ENCODE measurements around the gene RPS10. TPM values are rescaled to one million over a fixed set of nuclear protein-coding genes. Genes with fewer than 3 reads are reported as not detected.

Gene RPS10
- total RNA-seq, 1 experiment from 2014 or later, result 1,363 TPM

DNA sequence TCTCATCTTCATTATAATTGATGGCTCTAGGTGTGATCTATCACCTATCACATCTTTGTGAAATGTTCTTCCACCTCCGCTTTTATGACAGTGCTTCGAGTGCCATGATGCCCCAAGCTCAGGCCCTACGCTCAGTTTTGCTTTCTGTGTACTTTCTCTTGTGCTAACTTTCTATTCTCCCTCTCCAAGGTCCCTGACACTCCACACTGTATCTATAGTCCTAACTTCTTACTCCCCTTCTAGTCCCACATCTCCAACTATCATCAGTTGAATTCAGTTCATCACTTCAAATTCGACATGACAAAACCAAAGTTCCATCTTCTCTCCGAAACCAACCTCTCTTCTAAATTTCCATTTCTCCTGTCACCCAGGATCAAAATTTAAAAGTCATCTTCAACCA lies 50.0 kb downstream of the RPS10 start:
- intact Hi-C loops (cut with micrococcal nuclease; ENCODE audit: unreplicated experiment), result no loop called here

DNA sequence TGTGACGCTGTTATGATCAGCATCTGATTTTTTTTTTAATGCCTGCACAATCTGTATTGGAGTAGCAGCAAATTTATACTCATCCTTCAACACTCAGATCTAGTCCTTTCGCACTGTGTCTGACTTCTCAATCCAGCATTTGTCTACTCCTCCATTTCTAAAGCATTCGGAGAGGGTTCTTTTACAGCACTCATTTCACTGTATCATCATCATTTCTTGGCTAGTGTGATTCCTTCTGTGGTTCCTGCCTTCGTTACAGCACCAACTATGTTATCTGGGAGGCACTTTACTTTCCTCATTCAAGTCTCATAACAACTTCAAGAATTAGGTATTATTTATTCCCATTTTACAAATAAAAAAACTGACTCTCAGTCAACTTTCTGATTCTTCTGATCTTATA lies 51.4 kb downstream of the RPS10 start:
- Histone ChIP-seq H3K36me3 (ENCODE audit: control insufficient read depth, insufficient read depth, low read length) (no peaks in the 10 kb centered on the region), H3K27ac (ENCODE audit: low read length) (no peak overlapping the region), H3K4me3 (ENCODE audit: low read depth in 2 of 2, low read length in 2 of 2) (no peak overlapping the region), H3K4me1 (ENCODE audit: control insufficient read depth, insufficient read depth, low read length) (no peaks in the 10 kb centered on the region), H3K9me3 (ENCODE audit: control insufficient read depth, insufficient read depth, low read depth, low read length) (no peaks in the 10 kb centered on the region), H3K27me3 (ENCODE audit: control insufficient read depth, insufficient read depth, low read length) (no peaks in the 10 kb centered on the region)
- DNase-seq (ENCODE audit: low read depth, low spot score), result no peak
- no peak for ATAC-seq
- in situ Hi-C loops (cut with HindIII; ENCODE audit: low pct_unique_long_range_greater_than_20kb, low sequenced_read_pairs) (no loop called here), intact Hi-C loops (cut with micrococcal nuclease; ENCODE audit: unreplicated experiment) (no loop called here)
- ChIA-PET CTCF (interaction anchor here (0.6 kb wide), 1 partner anchor 13 kb away, joined by 4 read pairs; no protein-coding TSS in a partner anchor), POLR2A (no interaction called here)
- TF ChIP-seq, protein P1, sequence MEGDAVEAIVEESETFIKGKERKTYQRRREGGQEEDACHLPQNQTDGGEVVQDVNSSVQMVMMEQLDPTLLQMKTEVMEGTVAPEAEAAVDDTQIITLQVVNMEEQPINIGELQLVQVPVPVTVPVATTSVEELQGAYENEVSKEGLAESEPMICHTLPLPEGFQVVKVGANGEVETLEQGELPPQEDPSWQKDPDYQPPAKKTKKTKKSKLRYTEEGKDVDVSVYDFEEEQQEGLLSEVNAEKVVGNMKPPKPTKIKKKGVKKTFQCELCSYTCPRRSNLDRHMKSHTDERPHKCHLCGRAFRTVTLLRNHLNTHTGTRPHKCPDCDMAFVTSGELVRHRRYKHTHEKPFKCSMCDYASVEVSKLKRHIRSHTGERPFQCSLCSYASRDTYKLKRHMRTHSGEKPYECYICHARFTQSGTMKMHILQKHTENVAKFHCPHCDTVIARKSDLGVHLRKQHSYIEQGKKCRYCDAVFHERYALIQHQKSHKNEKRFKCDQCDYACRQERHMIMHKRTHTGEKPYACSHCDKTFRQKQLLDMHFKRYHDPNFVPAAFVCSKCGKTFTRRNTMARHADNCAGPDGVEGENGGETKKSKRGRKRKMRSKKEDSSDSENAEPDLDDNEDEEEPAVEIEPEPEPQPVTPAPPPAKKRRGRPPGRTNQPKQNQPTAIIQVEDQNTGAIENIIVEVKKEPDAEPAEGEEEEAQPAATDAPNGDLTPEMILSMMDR (IDR thresholded peaks at IDR 0.05), result no peak
- TF ChIP-seq POLR2AphosphoS5 (IDR thresholded peaks at IDR 0.05; ENCODE audit: low read depth, low read length), result no peak
- TF ChIP-seq, protein P2, sequence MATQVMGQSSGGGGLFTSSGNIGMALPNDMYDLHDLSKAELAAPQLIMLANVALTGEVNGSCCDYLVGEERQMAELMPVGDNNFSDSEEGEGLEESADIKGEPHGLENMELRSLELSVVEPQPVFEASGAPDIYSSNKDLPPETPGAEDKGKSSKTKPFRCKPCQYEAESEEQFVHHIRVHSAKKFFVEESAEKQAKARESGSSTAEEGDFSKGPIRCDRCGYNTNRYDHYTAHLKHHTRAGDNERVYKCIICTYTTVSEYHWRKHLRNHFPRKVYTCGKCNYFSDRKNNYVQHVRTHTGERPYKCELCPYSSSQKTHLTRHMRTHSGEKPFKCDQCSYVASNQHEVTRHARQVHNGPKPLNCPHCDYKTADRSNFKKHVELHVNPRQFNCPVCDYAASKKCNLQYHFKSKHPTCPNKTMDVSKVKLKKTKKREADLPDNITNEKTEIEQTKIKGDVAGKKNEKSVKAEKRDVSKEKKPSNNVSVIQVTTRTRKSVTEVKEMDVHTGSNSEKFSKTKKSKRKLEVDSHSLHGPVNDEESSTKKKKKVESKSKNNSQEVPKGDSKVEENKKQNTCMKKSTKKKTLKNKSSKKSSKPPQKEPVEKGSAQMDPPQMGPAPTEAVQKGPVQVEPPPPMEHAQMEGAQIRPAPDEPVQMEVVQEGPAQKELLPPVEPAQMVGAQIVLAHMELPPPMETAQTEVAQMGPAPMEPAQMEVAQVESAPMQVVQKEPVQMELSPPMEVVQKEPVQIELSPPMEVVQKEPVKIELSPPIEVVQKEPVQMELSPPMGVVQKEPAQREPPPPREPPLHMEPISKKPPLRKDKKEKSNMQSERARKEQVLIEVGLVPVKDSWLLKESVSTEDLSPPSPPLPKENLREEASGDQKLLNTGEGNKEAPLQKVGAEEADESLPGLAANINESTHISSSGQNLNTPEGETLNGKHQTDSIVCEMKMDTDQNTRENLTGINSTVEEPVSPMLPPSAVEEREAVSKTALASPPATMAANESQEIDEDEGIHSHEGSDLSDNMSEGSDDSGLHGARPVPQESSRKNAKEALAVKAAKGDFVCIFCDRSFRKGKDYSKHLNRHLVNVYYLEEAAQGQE (IDR thresholded peaks at IDR 0.05; ENCODE audit: insufficient read depth in 1 of 2, low read depth in 2 of 2, low read length in 1 of 2), result no peak
- no peak for TF ChIP-seq TCF7L2 (IDR thresholded peaks at IDR 0.05; ENCODE audit: low read depth, low read length)
- TF ChIP-seq SIN3A (IDR thresholded peaks at IDR 0.05; ENCODE audit: borderline replicate concordance, insufficient read depth, low read depth, low read length), result no peak
- TSS peak; percentile 43 for BruUV-seq (replicated peaks)

More for the DNA sequence above, 50.0 kb downstream of the RPS10 start:
- H3K4me1 ChIP-seq (ENCODE audit: control insufficient read depth, insufficient read depth, low read length), result no peaks in the 10 kb centered on the region
- no peaks in the 10 kb centered on the region for H3K27me3 ChIP-seq (ENCODE audit: control insufficient read depth, insufficient read depth, low read length)
- BruUV-seq (replicated peaks), result no TSS peak
- TF ChIP-seq, protein P1 (IDR thresholded peaks at IDR 0.05), result no peak
- TF ChIP-seq SIN3A (IDR thresholded peaks at IDR 0.05; ENCODE audit: borderline replicate concordance, insufficient read depth, low read depth, low read length), result no peak
- TF ChIP-seq POLR2AphosphoS5 (IDR thresholded peaks at IDR 0.05; ENCODE audit: low read depth, low read length), result no peak
- TF ChIP-seq, protein P2 (IDR thresholded peaks at IDR 0.05; ENCODE audit: insufficient read depth in 1 of 2, low read depth in 2 of 2, low read length in 1 of 2), result no peak
- TF ChIP-seq TCF7L2 (IDR thresholded peaks at IDR 0.05; ENCODE audit: low read depth, low read length), result no peak
- DNase-seq (ENCODE audit: low read depth, low spot score) (no peak), ATAC-seq (no peak)
- no peaks in the 10 kb centered on the region for H3K9me3 ChIP-seq (ENCODE audit: control insufficient read depth, insufficient read depth, low read depth, low read length)
- in situ Hi-C loops (cut with HindIII; ENCODE audit: low pct_unique_long_range_greater_than_20kb, low sequenced_read_pairs), result no loop called here
- H3K36me3 ChIP-seq (ENCODE audit: control insufficient read depth, insufficient read depth, low read length), result no peaks in the 10 kb centered on the region
- H3K4me3 ChIP-seq (ENCODE audit: low read depth in 2 of 2, low read length in 2 of 2), result no peak overlapping the region
- CTCF ChIA-PET, result interaction anchor here (0.6 kb wide), 1 partner anchor 40 kb away, joined by 9 read pairs; no protein-coding TSS in a partner anchor
- POLR2A ChIA-PET, result interaction anchor here (0.5 kb wide), 1 partner anchor 20 kb away, joined by 3 read pairs; no protein-coding TSS in a partner anchor
- H3K27ac ChIP-seq (ENCODE audit: low read length), result no peak overlapping the region

All from Panc1 (cell line).